Activated CD4-positive, alpha-beta T cell treated with anti-CD3 and anti-CD28 coated beads for 4 hours (primary cell): ENCODE results near the gene EIF1AX.
"Not testable (repeated sequence)": the region's sequence is repeated elsewhere in the genome, so short reads cannot be mapped to it uniquely, and the experiment has no call there.

ENCODE experiments used
- DNase-seq, 2 donors: peaks; one replicate each; pipeline ENCODE4 v3.0.0-alpha.2; 2020

The EIF1AX gene

DNA sequence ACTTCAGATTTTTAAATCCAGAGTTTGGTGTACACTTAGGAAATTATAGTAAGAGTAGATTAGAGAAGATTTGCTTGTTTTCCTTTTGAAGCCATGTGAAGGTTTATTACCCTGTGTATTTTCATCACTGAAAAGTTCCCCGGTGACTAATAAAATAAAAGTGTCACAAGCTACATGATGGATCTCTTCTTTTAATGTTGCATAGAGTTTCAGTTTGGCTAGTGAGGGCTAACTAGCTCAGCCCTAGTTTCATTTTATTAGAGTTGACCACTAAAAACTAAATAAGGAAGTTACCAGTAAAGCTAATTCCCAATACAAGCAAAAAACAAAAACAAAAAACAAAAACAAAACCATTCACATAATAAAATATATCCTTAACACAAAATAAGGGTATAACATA lies 14.8 kb downstream of the EIF1AX start:
- DNase-seq, result not testable (repeated sequence)

DNA sequence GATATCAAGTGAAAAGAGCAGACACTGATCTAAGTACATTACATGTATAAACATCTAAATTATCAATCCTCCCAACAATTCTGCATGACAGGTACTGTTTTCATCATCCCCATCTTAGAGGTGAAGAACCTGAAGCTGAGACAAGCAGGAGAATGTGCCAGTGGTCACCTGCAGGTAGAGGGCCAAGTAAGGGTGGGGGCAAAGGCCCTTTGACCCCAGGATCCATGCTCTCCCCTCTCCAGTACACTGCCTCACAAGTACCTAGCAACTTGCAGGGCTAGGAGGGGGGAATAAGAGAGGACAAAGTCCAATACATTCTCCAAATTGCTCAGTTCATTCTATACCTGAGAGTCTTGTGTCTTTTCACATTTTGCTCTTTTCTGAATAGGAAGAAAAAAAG lies 16.7 kb downstream of the EIF1AX start:
- no peak for DNase-seq

DNA sequence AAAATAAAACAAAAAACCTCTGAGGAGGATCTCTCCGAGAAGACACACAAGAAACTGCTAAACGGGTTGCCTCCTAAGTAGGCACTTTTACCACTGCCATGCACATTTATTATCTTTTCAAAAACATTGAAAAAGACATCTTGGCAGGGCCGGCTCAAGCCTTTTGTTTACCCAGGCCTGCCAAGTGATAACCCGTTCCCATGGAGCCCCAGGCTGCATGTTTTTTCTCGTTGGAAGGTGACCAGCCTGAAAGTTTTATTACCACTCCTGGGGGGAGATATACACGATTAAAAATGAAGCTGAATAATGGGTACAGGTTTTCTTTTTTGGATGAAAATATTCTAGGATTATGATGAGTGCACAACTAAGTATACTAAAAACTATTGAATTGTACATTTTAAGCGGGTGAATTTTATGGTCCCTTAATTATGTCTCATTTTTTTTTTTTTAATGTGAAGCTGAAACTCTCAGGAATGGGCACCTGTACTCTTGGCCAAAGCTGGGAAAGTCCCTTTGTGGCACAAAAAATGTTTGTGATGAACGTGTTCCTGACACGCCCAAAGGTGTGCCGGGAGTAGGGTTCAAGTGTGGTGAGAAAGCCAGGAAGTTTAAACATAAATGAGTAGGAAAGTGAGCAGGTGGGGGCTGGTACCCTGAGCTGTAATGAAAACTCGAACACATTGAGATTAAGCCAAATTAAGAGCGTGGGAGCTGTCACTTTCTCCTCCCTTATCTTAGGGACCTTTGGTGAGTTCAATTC lies 23.4 kb downstream of the EIF1AX start:
- no peak for DNase-seq

DNA sequence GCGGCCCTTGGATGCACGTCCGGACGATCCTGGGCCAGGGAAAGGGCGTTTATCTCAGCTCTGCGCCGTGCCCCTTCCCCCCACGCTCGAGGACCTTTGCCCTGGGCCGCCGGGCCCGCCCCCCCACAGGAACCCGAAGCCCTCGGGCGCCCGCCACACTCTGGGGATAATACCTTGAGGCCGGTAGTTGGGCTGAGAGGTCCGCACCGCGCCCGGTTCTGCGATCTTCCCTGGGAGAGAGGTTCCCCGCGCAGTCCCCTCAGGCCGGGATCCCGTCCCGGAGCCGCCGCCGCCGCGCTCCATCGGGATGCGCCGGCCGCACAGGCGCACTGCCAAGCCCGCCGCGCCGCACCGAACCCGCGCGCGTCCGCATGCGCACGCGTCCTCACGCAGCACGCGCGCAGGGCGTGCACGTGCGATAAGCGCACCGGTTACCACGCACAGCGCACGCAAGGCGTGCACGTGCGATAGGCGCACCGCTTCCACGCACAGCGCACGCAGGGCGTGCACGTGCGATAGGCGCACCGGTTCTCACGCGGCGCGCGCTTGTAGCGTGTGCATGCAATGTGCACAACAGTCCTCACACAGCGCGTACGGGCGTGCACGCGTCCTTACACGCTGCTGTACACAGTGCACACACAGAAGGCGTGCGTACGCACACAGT lies 24.9 kb downstream of the EIF1AX start, which contains the start of gene MAP7D2:
Gene MAP7D2, minus strand, starts transcription at position 331 of the 664 bp plus-strand sequence. Its CDS starts 28 bp downstream, at position 303.
- DNase-seq, result no peak

DNA sequence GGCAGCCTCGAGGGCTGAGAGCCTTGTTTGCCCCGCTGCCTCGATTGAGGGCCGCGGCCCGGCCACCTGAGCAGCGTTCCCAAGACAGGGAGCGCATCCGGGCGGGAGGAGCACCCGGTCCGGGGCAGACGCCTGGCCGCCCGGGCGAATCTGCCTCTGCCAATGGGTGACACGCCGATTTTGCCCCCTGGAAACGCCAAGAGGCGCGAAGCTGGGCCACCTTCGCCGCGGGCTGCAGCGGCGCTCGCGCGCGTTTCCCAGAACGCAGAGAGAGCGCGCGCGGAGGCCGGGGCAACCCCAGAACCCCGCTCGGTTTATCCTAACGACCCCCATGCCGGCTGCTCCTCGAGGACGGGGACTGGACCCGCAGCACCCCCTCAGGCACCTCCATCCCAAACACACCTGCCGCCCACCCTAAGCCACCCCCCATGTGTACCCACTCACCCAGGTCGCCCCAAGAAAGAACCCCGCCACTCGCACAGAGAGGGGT lies 25.5 kb downstream of the EIF1AX start:
- DNase-seq, result no peak

DNA sequence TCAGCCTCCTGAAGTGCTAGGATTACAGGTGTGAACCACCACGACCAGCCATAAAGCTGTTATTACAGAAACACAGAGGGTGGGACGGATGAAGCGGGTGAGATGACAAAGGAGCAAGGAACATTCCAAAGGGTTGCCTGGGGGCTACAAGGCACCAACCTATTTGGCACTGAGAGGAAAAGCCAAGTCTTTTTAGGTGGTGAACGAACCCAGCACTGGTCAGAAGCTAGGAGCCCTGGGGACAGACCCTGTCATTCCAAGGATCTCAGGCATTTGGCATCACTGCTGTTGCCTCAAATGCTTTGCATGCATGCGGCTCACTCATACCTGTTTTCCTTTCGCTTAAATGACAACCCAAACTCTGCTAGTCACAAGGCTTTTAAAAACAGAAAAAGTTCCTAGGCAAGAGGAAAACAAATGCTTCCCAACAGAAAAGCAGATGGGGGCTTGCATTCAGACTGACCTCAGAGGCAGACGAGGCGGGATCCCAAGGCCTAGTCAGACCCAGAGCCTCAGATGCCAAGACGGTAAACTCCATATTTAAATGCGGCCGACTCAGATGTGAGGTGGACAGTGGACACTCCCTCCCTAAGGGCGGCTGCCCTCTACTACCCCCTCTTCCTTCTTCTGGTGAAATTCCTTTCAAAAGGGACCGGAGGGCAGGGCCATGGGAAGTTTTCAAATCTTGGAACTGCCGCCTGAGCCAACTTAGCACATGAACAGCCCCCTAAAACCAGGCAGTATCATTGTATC lies 29.4 kb downstream of the EIF1AX start:
- no peak for DNase-seq

DNA sequence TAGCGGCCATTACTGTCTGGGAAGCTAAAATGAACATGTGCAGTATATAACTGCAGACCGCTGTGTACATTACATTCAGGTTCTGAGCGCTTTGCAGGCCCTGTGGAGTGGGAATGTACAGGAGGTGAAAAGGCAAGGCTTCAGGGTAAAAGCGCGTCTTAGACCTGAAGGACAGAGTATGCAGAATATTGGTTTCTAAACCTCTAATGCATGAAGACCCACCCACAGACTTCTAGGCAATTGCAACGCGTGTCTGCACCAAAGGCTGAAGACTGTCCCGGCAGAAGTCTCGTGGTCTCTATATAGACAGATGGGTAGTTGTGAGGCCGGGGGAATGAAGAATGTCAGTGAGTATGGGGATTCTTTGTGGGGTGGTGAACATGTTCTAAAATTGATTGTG lies 30.4 kb downstream of the EIF1AX start:
- DNase-seq, result no peak

DNA sequence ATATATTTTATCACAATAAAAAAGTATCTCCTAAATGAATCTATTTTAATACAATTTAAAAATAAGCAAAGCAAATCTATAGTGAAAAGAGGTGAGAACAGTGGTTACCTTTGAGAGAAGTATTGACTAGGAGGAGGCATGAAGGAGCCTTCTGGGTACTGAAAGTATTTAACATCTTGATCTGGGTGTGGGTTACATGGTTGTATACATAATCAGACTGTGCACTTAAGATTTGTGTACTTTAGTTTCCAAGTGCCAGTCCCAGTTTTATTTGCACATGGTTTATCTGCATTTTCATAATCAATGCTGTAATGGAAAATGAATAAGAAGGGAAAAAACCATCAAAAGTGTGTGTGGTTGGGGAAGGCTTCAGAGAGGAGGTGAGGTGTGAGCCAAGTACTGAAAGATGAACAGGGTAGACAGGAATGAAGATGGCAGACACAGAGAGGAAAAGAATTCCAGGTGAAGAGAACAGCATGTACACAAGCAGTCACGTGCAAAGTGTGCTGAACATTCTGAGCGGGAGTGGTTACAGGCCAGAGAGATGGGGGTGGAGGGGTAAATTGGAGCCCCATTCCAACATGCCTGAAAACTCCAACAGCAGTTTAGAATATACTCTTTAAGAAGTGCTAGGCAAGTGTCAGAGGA lies 39.6 kb downstream of the EIF1AX start:
- DNase-seq, result no peak

DNA sequence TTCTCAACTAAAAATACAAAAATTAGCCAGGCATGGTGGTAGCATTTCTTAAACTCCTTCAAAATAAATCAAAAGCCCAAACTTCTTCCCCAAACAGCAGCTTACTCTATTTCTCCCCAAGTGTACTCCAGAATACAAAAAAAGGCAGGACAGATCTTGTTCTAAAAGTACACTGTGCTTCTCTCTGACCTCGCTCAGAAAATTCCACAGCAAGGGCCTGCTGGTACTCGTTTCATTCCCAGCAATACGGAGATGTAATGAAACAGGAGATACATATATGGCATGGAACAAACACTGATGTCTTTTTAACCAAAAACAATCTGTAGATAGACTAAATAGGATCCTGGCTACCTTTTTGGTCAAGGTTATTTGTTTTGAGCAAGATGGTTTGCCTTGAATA lies 50.1 kb downstream of the EIF1AX start:
- DNase-seq, result no peak

DNA sequence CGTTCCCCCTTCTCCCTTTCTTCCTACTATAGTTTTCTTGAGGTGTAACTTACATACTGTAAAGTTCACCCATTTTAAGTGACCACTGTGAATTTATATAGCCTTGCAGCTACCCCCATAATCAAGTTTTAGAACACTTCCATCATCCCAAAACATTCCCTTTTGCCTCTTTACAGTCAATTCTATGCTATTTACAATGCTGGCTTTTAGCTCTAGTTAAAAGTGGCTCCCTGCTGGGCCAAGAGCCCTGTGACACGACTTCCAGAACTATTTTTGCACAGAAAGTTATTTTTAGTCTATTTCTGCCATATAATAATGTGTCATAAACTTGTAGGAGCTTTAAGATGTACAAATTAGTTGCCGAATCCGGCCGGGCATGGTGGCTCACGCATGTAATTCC lies 51.8 kb downstream of the EIF1AX start:
- DNase-seq, result no peak

DNA sequence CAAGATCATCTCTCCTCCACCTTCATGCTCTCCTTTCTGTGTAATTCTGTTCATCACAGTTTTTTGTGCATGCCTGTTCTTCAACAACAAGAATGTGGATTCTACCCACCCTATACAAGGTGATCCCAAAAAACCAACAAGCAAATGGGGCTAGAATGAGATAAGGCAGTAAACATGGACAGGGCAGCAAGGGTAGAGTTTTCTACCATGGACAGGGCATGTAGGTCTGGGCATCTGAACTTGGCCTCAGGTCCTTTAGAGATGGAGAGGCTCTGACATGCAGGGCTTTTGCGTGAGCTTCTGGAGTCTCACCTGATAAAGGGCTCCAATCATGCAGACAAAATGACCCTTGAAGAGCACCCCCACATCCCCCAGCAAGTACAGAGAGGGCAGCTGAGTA lies 61.4 kb downstream of the EIF1AX start:
- no peak for DNase-seq
